Liver (tissue), 9 donors: ENCODE measurements around the gene MPST. TPM values are rescaled to one million over a fixed set of nuclear protein-coding genes. Genes with fewer than 3 reads are reported as not detected.
A peak's percentile ranks its signal among the peaks of the same experiment; 100 is the strongest.

ENCODE experiments used
- DNase-seq: peaks from one replicate; pipeline ENCODE4 v3.0.0-alpha.2; 2017; ENCODE audit warnings: low spot score
- H3K27ac ChIP-seq, 2 donors: one replicate each; pipeline ENCODE4 v1.7.0; 2013; ENCODE audit warnings: inconsistent platforms in 2 of 2, low read length in 2 of 2, control low read depth in 1 of 2, low read depth in 1 of 2, mild to moderate bottlenecking in 1 of 2
- H3K27me3 ChIP-seq, 4 donors: one replicate each; pipeline versions ENCODE4 v1.6.1 to v1.7.0; 2013; ENCODE audit warnings: low read length in 3 of 4, inconsistent platforms in 1 of 4, mild to moderate bottlenecking in 1 of 4, moderate library complexity in 1 of 4; ENCODE audit not compliant: control insufficient read depth in 4 of 4, insufficient read depth in 4 of 4
- H3K36me3 ChIP-seq, 4 donors: one replicate each; pipeline versions ENCODE4 v1.6.1 to v1.7.0; 2013; ENCODE audit warnings: low read length in 3 of 4, mild to moderate bottlenecking in 3 of 4, low read depth in 1 of 4, moderate library complexity in 1 of 4; ENCODE audit not compliant: control insufficient read depth in 4 of 4, insufficient read depth in 3 of 4
- H3K4me1 ChIP-seq, 4 donors: one replicate each; pipeline versions ENCODE4 v1.6.1 to v1.7.0; 2013; ENCODE audit warnings: low read length in 3 of 4, mild to moderate bottlenecking in 3 of 4, moderate library complexity in 1 of 4; ENCODE audit not compliant: control insufficient read depth in 4 of 4, insufficient read depth in 4 of 4
- H3K4me3 ChIP-seq, 3 donors: one replicate each; pipeline versions ENCODE4 v1.6.1 to v1.7.0; 2013; ENCODE audit warnings: low read length in 3 of 3, control low read depth in 1 of 3, low read depth in 1 of 3, mild to moderate bottlenecking in 1 of 3
- H3K9ac ChIP-seq, 2 donors: one replicate each; pipeline ENCODE4 v1.7.0; 2013; ENCODE audit warnings: low read length in 2 of 2, mild to moderate bottlenecking in 2 of 2, moderate library complexity in 2 of 2, control low read depth in 1 of 2, low read depth in 1 of 2
- H3K9me3 ChIP-seq, 4 donors: one replicate each; pipeline versions ENCODE4 v1.6.1 to v1.7.0; 2013; ENCODE audit warnings: low read length in 3 of 4; ENCODE audit not compliant: control insufficient read depth in 4 of 4
- EGR1 ChIP-seq, 2 donors: IDR thresholded peaks; 2 replicates each; pipeline ENCODE4 v1.6.1; 2016 to 2018; ENCODE audit warnings: antibody characterized with exemption in 2 of 2, low read depth in 2 of 2
- FOXA1 ChIP-seq: IDR thresholded peaks from 2 replicates; pipeline ENCODE4 v1.6.1; 2016; ENCODE audit warnings: antibody characterized with exemption
- FOXA2 ChIP-seq: IDR thresholded peaks from 2 replicates; pipeline ENCODE4 v1.6.1; 2016; ENCODE audit warnings: antibody characterized with exemption
- GABPA ChIP-seq, 2 donors: IDR thresholded peaks in 1 of 2; conservative IDR thresholded peaks in 1 of 2; 2 replicates each; pipeline ENCODE4 v1.6.1; 2016; ENCODE audit warnings: antibody characterized with exemption in 2 of 2, mild to moderate bottlenecking in 1 of 2, moderate library complexity in 1 of 2
- HNF4G ChIP-seq: IDR thresholded peaks from 2 replicates; pipeline ENCODE4 v1.6.1; 2016; ENCODE audit warnings: antibody characterized with exemption
- JUND ChIP-seq, 2 donors: IDR thresholded peaks; 2 replicates each; pipeline ENCODE4 v1.6.1; 2016; ENCODE audit warnings: antibody characterized with exemption in 2 of 2
- RXRA ChIP-seq, 2 donors: IDR thresholded peaks; 2 replicates each; pipeline ENCODE4 v1.6.1; 2017 to 2018; ENCODE audit warnings: antibody characterized with exemption in 2 of 2, mild to moderate bottlenecking in 1 of 2
- SP1 ChIP-seq: IDR thresholded peaks from 2 replicates; pipeline ENCODE4 v1.6.1; 2018; ENCODE audit warnings: antibody characterized with exemption, mild to moderate bottlenecking
- TAF1 ChIP-seq: conservative IDR thresholded peaks from 2 replicates; pipeline ENCODE4 v1.6.1; 2016; ENCODE audit warnings: antibody characterized with exemption, mild to moderate bottlenecking
- YY1 ChIP-seq: IDR thresholded peaks from 2 replicates; pipeline ENCODE4 v1.6.1; 2016; ENCODE audit warnings: antibody characterized with exemption, mild to moderate bottlenecking
- whole genome bisulfite sequencing: extraction: QIAGEN DNeasy Blood & Tissue Kit; methylation state at CpG from one replicate; pipeline ENCODE4 v1.1.7; 2013; 5-methylcytosine and 5-hydroxymethylcytosine counted together
- polyA plus RNA-seq, 2 donors: library from polyadenylated mRNA; stranded (reverse) in 1 of 2; unstranded in 1 of 2; fragments of 200-250 nt in 1 of 2; fragments of >200 nt in 1 of 2; fragmentation: Nextera tagmentation in 1 of 2; extraction: Ambion mirVana in 1 of 2; gene quantifications; one replicate each; pipeline versions ENCODE4 v1.2.1 to v1.2.3, GENCODE V29; 2013 to 2015
- total RNA-seq, 2 donors: library from RNA; depleted of rRNA; stranded (reverse); fragments of >200 nt; gene quantifications; one replicate each; pipeline ENCODE4 v1.2.3, GENCODE V29; 2014
- TF ChIP-seq, protein P1 (sequence below): IDR thresholded peaks from 2 replicates; pipeline ENCODE4 v1.6.1; 2016; ENCODE audit warnings: antibody characterized with exemption
- TF ChIP-seq, protein P2 (sequence below): IDR thresholded peaks from 2 replicates; pipeline ENCODE4 v1.6.1; 2016; ENCODE audit warnings: antibody characterized with exemption
- TF ChIP-seq, protein P3 (sequence below): IDR thresholded peaks from 2 replicates; pipeline ENCODE4 v1.6.1; 2016; ENCODE audit warnings: antibody characterized with exemption, mild to moderate bottlenecking
- donor health status: healthy.
- donor health status: healthy.
- donor health status: healthy.
- donor health status: healthy.
- donor health status: healthy.

MPST gene
- total and polyA plus RNA-seq, 4 donors, result 124 to 277 (median 199) TPM

DNA sequence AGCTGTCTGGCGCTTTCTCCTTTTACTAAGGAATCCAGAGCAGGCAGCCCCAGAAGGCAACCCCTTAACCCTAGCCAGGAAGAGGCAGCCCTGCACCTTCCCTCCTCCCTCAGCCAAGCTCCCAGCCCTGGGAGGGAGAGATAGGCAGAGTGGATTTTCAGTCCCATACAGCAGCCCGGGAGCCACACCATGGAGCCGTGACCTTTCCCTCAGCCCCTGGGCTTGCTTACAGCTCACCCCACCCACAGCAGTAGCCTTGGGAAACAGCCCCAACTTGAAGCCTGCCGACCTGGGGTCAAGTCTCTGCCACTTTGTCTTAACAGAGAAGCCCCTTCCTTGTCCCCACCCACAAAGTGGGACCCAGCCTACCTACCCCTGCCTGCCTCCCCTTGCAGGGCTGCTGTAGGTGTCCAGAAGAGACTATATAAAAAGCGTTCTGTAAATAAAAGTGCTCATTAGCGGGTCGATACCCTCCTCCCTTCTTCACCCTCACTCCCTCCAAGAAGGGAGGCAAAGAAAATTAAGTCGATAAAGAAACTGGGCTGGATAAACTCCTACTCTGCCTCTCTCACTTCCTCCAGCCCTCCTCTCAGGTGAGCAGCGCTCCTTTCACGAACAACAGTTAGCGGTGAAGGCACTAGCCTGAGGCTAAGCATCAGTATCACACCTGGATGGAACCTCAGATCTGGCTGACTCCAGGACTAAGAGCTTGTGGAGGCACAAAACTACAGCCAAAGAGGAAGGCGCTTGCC, 4.5 kb upstream of the MPST start:
- peaks cover 26 to 81% (median 64%) of the 10 kb centered on the region in 4 donors for H3K4me1 ChIP-seq
- H3K9me3 ChIP-seq, result no peaks in the 10 kb centered on the region
- H3K9ac ChIP-seq, result no peak overlapping the region
- no peak overlapping the region for H3K4me3 ChIP-seq
- peak overlapping the region; percentile 38 to 45 for H3K27ac ChIP-seq
- no peaks in the 10 kb centered on the region for H3K27me3 ChIP-seq
- TF ChIP-seq FOXA1 (no peak), GABPA (IDR thresholded peaks at IDR 0.05 in 1 of 2, conservative IDR thresholded peaks at IDR 0.05 in 1 of 2) (no peak), EGR1 (IDR thresholded peaks at IDR 0.05; ENCODE audit: low read depth in 2 of 2) (no peak), SP1 (no peak)
- TF ChIP-seq, protein P1, sequence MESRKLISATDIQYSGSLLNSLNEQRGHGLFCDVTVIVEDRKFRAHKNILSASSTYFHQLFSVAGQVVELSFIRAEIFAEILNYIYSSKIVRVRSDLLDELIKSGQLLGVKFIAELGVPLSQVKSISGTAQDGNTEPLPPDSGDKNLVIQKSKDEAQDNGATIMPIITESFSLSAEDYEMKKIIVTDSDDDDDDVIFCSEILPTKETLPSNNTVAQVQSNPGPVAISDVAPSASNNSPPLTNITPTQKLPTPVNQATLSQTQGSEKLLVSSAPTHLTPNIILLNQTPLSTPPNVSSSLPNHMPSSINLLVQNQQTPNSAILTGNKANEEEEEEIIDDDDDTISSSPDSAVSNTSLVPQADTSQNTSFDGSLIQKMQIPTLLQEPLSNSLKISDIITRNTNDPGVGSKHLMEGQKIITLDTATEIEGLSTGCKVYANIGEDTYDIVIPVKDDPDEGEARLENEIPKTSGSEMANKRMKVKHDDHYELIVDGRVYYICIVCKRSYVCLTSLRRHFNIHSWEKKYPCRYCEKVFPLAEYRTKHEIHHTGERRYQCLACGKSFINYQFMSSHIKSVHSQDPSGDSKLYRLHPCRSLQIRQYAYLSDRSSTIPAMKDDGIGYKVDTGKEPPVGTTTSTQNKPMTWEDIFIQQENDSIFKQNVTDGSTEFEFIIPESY, result no peak
- TF ChIP-seq, protein P2, sequence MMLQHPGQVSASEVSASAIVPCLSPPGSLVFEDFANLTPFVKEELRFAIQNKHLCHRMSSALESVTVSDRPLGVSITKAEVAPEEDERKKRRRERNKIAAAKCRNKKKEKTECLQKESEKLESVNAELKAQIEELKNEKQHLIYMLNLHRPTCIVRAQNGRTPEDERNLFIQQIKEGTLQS, result no peak
- no peak for DNase-seq
- peaks cover 0 to 5% (median 0%) of the 10 kb centered on the region in 4 donors for H3K36me3 ChIP-seq
- WGBS, result 66% methylated on average over 12 of the region's 12 CpGs

DNA sequence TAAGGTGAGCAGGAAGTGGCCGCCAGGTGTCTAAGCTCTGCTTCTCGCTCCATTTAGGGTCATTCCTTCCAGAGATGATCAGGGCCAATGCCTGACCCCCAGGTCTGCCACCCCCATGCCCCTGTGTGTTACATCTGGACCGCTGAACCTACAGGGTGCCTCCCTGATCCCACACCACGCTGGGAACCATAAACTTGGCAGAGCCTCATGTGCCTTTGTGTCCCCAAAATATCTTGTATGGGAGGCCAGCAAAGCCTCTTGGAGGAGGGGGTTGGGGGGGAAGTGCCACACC, 4.0 kb upstream of the MPST start:
- no peak overlapping the region for H3K4me3 ChIP-seq
- WGBS, result 76% methylated on average over 4 of the region's 4 CpGs
- peak overlapping the region in 1 of 2 donors; percentile 24 for H3K27ac ChIP-seq
- no peak overlapping the region for H3K9ac ChIP-seq
- H3K36me3 ChIP-seq, result peaks cover 0 to 5% (median 0%) of the 10 kb centered on the region in 4 donors
- no peaks in the 10 kb centered on the region for H3K27me3 ChIP-seq
- H3K4me1 ChIP-seq, result peaks cover 25 to 82% (median 66%) of the 10 kb centered on the region in 4 donors
- no peak for TF ChIP-seq EGR1 (IDR thresholded peaks at IDR 0.05; ENCODE audit: low read depth in 2 of 2)
- no peak for TF ChIP-seq TAF1
- TF ChIP-seq JUND (IDR thresholded peaks at IDR 0.05), result no peak
- TF ChIP-seq, protein P2, result no peak
- no peak for TF ChIP-seq YY1
- no peak for DNase-seq
- no peaks in the 10 kb centered on the region for H3K9me3 ChIP-seq

DNA sequence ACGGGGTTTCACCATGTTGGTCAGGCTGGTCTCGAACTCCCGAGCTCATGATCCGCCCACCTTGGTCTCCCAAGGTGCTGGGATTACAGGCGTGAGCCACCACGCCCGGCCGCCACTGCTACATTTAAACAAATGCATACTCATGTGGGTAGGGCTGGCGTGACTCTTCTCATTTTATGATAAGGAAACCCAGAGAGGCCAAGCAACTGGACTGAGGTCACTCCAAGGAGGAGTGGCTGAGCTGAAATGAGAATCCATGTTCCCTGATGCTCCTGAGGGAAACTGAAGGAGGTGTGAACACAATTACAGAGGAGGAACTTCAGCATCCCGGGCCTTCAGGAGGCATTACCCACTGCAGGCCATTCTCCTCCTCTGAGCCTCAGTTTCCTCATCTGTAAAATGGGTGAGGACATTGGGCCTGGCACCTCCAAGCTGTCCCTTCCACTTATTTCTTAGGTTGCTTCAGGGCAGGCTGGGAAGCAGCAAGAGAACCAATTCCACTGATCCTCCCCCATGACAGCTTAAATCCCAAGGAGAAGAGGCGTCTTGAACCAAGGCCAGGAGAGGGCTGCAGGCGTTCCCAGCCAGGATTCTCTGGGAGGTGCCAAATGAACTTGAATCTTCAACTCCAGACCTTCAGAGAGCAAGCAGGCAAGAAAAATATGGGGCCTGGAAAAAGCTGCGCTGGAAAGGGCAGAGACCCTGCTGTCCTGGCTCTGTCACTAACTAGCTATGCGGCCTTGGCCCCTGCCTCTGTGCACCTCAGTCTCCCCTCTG, 3.2 kb upstream of the MPST start:
- Histone ChIP-seq H3K27me3 (no peaks in the 10 kb centered on the region), H3K9me3 (no peaks in the 10 kb centered on the region), H3K9ac (peak overlapping the region in 1 of 2 donors; percentile 78), H3K4me3 (no peak overlapping the region), H3K27ac (peak overlapping the region in 1 of 2 donors; percentile 1), H3K36me3 (peaks cover 0 to 5% (median 0%) of the 10 kb centered on the region in 4 donors), H3K4me1 (peaks cover 20 to 82% (median 68%) of the 10 kb centered on the region in 4 donors)
- no peak for TF ChIP-seq JUND (IDR thresholded peaks at IDR 0.05)
- TF ChIP-seq RXRA (IDR thresholded peaks at IDR 0.05), result peak in 1 of 2 donors; percentile 8
- TF ChIP-seq FOXA1, result no peak
- TF ChIP-seq HNF4G, result no peak
- no peak for TF ChIP-seq FOXA2
- no peak for TF ChIP-seq YY1
- TF ChIP-seq, protein P3, sequence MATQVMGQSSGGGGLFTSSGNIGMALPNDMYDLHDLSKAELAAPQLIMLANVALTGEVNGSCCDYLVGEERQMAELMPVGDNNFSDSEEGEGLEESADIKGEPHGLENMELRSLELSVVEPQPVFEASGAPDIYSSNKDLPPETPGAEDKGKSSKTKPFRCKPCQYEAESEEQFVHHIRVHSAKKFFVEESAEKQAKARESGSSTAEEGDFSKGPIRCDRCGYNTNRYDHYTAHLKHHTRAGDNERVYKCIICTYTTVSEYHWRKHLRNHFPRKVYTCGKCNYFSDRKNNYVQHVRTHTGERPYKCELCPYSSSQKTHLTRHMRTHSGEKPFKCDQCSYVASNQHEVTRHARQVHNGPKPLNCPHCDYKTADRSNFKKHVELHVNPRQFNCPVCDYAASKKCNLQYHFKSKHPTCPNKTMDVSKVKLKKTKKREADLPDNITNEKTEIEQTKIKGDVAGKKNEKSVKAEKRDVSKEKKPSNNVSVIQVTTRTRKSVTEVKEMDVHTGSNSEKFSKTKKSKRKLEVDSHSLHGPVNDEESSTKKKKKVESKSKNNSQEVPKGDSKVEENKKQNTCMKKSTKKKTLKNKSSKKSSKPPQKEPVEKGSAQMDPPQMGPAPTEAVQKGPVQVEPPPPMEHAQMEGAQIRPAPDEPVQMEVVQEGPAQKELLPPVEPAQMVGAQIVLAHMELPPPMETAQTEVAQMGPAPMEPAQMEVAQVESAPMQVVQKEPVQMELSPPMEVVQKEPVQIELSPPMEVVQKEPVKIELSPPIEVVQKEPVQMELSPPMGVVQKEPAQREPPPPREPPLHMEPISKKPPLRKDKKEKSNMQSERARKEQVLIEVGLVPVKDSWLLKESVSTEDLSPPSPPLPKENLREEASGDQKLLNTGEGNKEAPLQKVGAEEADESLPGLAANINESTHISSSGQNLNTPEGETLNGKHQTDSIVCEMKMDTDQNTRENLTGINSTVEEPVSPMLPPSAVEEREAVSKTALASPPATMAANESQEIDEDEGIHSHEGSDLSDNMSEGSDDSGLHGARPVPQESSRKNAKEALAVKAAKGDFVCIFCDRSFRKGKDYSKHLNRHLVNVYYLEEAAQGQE, result no peak
- DNase-seq, result peak; percentile 35
- 73% methylated on average over 14 of the region's 14 CpGs for WGBS
